NCI-H510A treated with DMSO at 0.1 percent for 48 hours (cell line): ENCODE results near the gene PRKCE.

ENCODE experiments used
- DNase-seq: peaks from one replicate; lab custom pipeline; 2025; lab: John Stamatoyannopoulos, UW

The PRKCE gene

GRCh38 chr2:45631955-45632354 is 19.5 kb upstream of the PRKCE start:
- no peak for DNase-seq

GRCh38 chr2:45634223-45634622 is 17.3 kb upstream of the PRKCE start:
- no peak for DNase-seq

- DNase-seq: peak; percentile 66
Observed at GRCh38 chr2:45636008-45636407, 15.5 kb upstream of the PRKCE start.

GRCh38 chr2:45637440-45637839 is 14.0 kb upstream of the PRKCE start:
- DNase-seq: no peak

GRCh38 chr2:45640576-45640975 is 10.9 kb upstream of the PRKCE start:
- DNase-seq: no peak

GRCh38 chr2:45643095-45643494 is 8.4 kb upstream of the PRKCE start:
- DNase-seq: no peak

GRCh38 chr2:45643543-45644542 is 7.6 kb upstream of the PRKCE start:
- DNase-seq: peak; percentile 67

- DNase-seq: no peak
Observed at GRCh38 chr2:45646289-45646688, 5.2 kb upstream of the PRKCE start.

- no peak for DNase-seq
Observed at GRCh38 chr2:45647356-45647755, 4.1 kb upstream of the PRKCE start.

- DNase-seq: no peak
Observed at GRCh38 chr2:45647986-45648520, 3.4 kb upstream of the PRKCE start.

- DNase-seq: no peak
Observed at GRCh38 chr2:45648636-45649035, 2.8 kb upstream of the PRKCE start.

- no peak for DNase-seq
Observed at GRCh38 chr2:45649462-45649857, 2.0 kb upstream of the PRKCE start.

GRCh38 chr2:45649858-45650811 is 1.3 kb upstream of the PRKCE start:
- peak; percentile 39 for DNase-seq

GRCh38 chr2:45650851-45651414 is 542 bp upstream of the PRKCE start:
- DNase-seq: peak; percentile 74

GRCh38 chr2:45652090-45653031 is 886 bp downstream of the PRKCE start:
- no peak for DNase-seq

GRCh38 chr2:45653122-45653913 is 1.8 kb downstream of the PRKCE start:
- no peak for DNase-seq

GRCh38 chr2:45654250-45654649 is 2.8 kb downstream of the PRKCE start:
- DNase-seq: peak; percentile 35

- DNase-seq: no peak
Observed at GRCh38 chr2:45661828-45662227, 10.4 kb downstream of the PRKCE start.

- DNase-seq: no peak
Observed at GRCh38 chr2:45664635-45665261, 13.3 kb downstream of the PRKCE start.
